Liver (tissue), 9 donors: Measurements from ENCODE around the gene ARIH2. TPM values are rescaled to one million over a fixed set of nuclear protein-coding genes. Genes with fewer than 3 reads are reported as not detected.

ENCODE experiments used
- DNase-seq: peaks from one replicate; pipeline ENCODE4 v3.0.0-alpha.2; 2017; ENCODE audit warnings: low spot score
- H3K27ac ChIP-seq, 2 donors: one replicate each; pipeline ENCODE4 v1.7.0; 2013; ENCODE audit warnings: inconsistent platforms in 2 of 2, low read length in 2 of 2, control low read depth in 1 of 2, low read depth in 1 of 2, mild to moderate bottlenecking in 1 of 2
- H3K27me3 ChIP-seq, 4 donors: one replicate each; pipeline versions ENCODE4 v1.6.1 to v1.7.0; 2013; ENCODE audit warnings: low read length in 3 of 4, inconsistent platforms in 1 of 4, mild to moderate bottlenecking in 1 of 4, moderate library complexity in 1 of 4; ENCODE audit not compliant: control insufficient read depth in 4 of 4, insufficient read depth in 4 of 4
- H3K36me3 ChIP-seq, 4 donors: one replicate each; pipeline versions ENCODE4 v1.6.1 to v1.7.0; 2013; ENCODE audit warnings: low read length in 3 of 4, mild to moderate bottlenecking in 3 of 4, low read depth in 1 of 4, moderate library complexity in 1 of 4; ENCODE audit not compliant: control insufficient read depth in 4 of 4, insufficient read depth in 3 of 4
- H3K4me1 ChIP-seq, 4 donors: one replicate each; pipeline versions ENCODE4 v1.6.1 to v1.7.0; 2013; ENCODE audit warnings: low read length in 3 of 4, mild to moderate bottlenecking in 3 of 4, moderate library complexity in 1 of 4; ENCODE audit not compliant: control insufficient read depth in 4 of 4, insufficient read depth in 4 of 4
- H3K4me3 ChIP-seq, 3 donors: one replicate each; pipeline versions ENCODE4 v1.6.1 to v1.7.0; 2013; ENCODE audit warnings: low read length in 3 of 3, control low read depth in 1 of 3, low read depth in 1 of 3, mild to moderate bottlenecking in 1 of 3
- H3K9ac ChIP-seq, 2 donors: one replicate each; pipeline ENCODE4 v1.7.0; 2013; ENCODE audit warnings: low read length in 2 of 2, mild to moderate bottlenecking in 2 of 2, moderate library complexity in 2 of 2, control low read depth in 1 of 2, low read depth in 1 of 2
- H3K9me3 ChIP-seq, 4 donors: one replicate each; pipeline versions ENCODE4 v1.6.1 to v1.7.0; 2013; ENCODE audit warnings: low read length in 3 of 4; ENCODE audit not compliant: control insufficient read depth in 4 of 4
- FOXA1 ChIP-seq: IDR thresholded peaks from 2 replicates; pipeline ENCODE4 v1.6.1; 2016; ENCODE audit warnings: antibody characterized with exemption
- FOXA2 ChIP-seq: IDR thresholded peaks from 2 replicates; pipeline ENCODE4 v1.6.1; 2016; ENCODE audit warnings: antibody characterized with exemption
- GABPA ChIP-seq, 2 donors: IDR thresholded peaks in 1 of 2; conservative IDR thresholded peaks in 1 of 2; 2 replicates each; pipeline ENCODE4 v1.6.1; 2016; ENCODE audit warnings: antibody characterized with exemption in 2 of 2, mild to moderate bottlenecking in 1 of 2, moderate library complexity in 1 of 2
- HNF4A ChIP-seq, 2 donors: conservative IDR thresholded peaks; 2 replicates each; pipeline ENCODE4 v1.6.1; 2016; ENCODE audit warnings: antibody characterized with exemption in 2 of 2, mild to moderate bottlenecking in 2 of 2
- HNF4G ChIP-seq: IDR thresholded peaks from 2 replicates; pipeline ENCODE4 v1.6.1; 2016; ENCODE audit warnings: antibody characterized with exemption
- NR2F2 ChIP-seq: IDR thresholded peaks from 2 replicates; pipeline ENCODE4 v1.6.1; 2016; ENCODE audit warnings: antibody characterized with exemption
- RAD21 ChIP-seq, 2 donors: IDR thresholded peaks; 2 replicates each; pipeline ENCODE4 v1.6.1; 2016; ENCODE audit warnings: antibody characterized with exemption in 2 of 2, mild to moderate bottlenecking in 2 of 2
- RXRA ChIP-seq, 2 donors: IDR thresholded peaks; 2 replicates each; pipeline ENCODE4 v1.6.1; 2017 to 2018; ENCODE audit warnings: antibody characterized with exemption in 2 of 2, mild to moderate bottlenecking in 1 of 2
- SP1 ChIP-seq: IDR thresholded peaks from 2 replicates; pipeline ENCODE4 v1.6.1; 2018; ENCODE audit warnings: antibody characterized with exemption, mild to moderate bottlenecking
- TAF1 ChIP-seq: conservative IDR thresholded peaks from 2 replicates; pipeline ENCODE4 v1.6.1; 2016; ENCODE audit warnings: antibody characterized with exemption, mild to moderate bottlenecking
- YY1 ChIP-seq: IDR thresholded peaks from 2 replicates; pipeline ENCODE4 v1.6.1; 2016; ENCODE audit warnings: antibody characterized with exemption, mild to moderate bottlenecking
- WGBS: extraction: QIAGEN DNeasy Blood & Tissue Kit; methylation state at CpG from one replicate; pipeline ENCODE4 v1.1.7; 2013; 5-methylcytosine and 5-hydroxymethylcytosine counted together
- polyA plus RNA-seq, 2 donors: library from polyadenylated mRNA; stranded (reverse) in 1 of 2; unstranded in 1 of 2; fragments of 200-250 nt in 1 of 2; fragments of >200 nt in 1 of 2; fragmentation: Nextera tagmentation in 1 of 2; extraction: Ambion mirVana in 1 of 2; gene quantifications; one replicate each; pipeline versions ENCODE4 v1.2.1 to v1.2.3, GENCODE V29; 2013 to 2015
- total RNA-seq, 2 donors: library from RNA; depleted of rRNA; stranded (reverse); fragments of >200 nt; gene quantifications; one replicate each; pipeline ENCODE4 v1.2.3, GENCODE V29; 2014
- TF ChIP-seq, protein P1 (sequence below): IDR thresholded peaks from 2 replicates; pipeline ENCODE4 v1.6.1; 2016; ENCODE audit warnings: antibody characterized with exemption
- TF ChIP-seq, protein P2 (sequence below): IDR thresholded peaks from 2 replicates; pipeline ENCODE4 v1.6.1; 2016; ENCODE audit warnings: antibody characterized with exemption
- TF ChIP-seq, protein P3 (sequence below): fragments of 150-350 bp; IDR thresholded peaks from 2 replicates; pipeline ENCODE4 v1.5.1; 2017; ENCODE audit warnings: improper control_type of control experiment, low read depth, low read length; ENCODE audit not compliant: missing input control
- TF ChIP-seq, protein P4 (sequence below): IDR thresholded peaks from 2 replicates; pipeline ENCODE4 v1.6.1; 2016; ENCODE audit warnings: antibody characterized with exemption, mild to moderate bottlenecking
- TF ChIP-seq, protein P5 (sequence below): IDR thresholded peaks from 2 replicates; pipeline ENCODE4 v1.6.1; 2016; ENCODE audit warnings: antibody characterized with exemption
- donor health status: healthy.
- donor health status: healthy.
- donor health status: healthy.
- donor health status: healthy.
- donor health status: healthy.

The ARIH2 gene
- total and polyA plus RNA-seq, 4 donors: 24.8 to 63.5 (median 31.0) TPM

DNA sequence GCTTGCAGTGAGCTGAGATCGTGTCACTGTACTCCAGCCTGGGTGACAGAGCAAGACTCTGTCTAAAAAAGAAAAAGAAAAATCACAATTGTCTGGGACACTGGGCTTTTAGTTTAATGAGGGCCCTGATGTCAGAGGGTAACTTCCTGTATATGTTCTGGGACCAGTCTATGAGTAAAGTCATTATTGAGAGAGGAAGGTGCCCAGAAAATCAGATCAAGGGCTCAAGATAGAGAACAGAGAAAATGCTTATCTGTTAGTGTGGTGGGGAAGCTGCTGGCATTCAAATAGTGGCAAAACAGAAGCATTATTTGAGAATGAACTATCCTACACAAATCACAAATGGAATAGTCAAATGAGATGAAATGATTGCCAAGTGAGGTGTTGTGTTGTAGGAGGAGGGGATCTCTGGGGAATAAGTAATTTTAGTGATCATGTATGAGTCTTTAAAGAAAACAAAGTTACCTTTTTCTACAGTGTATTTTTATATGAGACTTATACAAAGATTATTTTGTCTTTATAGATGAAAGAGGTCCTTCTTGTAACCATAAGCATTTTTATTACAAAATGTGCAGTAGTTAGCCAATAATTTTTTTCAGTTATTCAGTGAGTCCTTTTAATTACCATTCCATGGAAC is 13.4 kb downstream of the ARIH2 start:
- Histone ChIP-seq H3K9me3 (no peaks in the 10 kb centered on the region), H3K4me1 (peaks cover 1 to 25% (median 18%) of the 10 kb centered on the region in 4 donors), H3K27ac (no peak overlapping the region), H3K4me3 (no peak overlapping the region), H3K27me3 (no peaks in the 10 kb centered on the region), H3K9ac (no peak overlapping the region), H3K36me3 (peaks cover 0 to 8% (median 6%) of the 10 kb centered on the region in 4 donors)
- no peak for TF ChIP-seq NR2F2
- TF ChIP-seq TAF1: no peak
- TF ChIP-seq FOXA2: no peak
- TF ChIP-seq RAD21 (IDR thresholded peaks at IDR 0.05): no peak
- no peak for TF ChIP-seq FOXA1
- TF ChIP-seq GABPA (IDR thresholded peaks at IDR 0.05 in 1 of 2, conservative IDR thresholded peaks at IDR 0.05 in 1 of 2): no peak
- TF ChIP-seq, protein P1, sequence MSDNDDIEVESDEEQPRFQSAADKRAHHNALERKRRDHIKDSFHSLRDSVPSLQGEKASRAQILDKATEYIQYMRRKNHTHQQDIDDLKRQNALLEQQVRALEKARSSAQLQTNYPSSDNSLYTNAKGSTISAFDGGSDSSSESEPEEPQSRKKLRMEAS: no peak
- 38% methylated on average over 1 of the region's 1 CpG for WGBS
- no peak for DNase-seq

DNA sequence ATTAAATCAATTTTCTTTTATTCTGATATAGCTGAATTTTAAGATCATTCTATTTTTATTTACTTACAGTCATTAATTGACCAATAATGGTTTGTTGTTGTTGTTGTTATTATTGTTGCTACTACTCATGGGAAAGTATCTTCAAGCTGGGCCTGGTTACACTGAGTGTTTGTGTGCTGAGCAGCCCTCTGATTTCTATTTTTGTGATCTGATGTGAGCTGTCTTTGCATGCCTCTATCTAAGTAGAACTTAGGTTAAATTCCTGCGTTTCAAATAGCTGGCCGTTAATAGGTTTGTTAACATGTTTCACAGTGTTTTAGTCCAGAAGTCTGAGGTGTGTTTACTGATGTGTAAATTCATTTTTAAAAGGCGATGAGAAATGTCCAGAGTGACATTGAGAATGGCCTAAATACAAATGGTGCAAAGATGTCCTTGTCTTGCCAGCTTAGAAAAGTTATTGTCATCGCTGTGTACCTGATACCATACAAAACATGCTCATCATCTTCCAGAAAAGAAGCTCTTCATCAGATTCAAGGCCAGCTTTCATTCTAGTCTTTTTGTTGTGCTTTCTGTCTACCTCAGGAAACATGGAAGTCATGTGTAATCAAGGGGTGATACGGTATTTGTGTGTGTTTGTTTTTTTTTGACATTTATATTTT is 15.8 kb downstream of the ARIH2 start:
- Histone ChIP-seq H3K27ac (no peak overlapping the region), H3K9ac (no peak overlapping the region), H3K36me3 (peaks cover 0 to 8% (median 4%) of the 10 kb centered on the region in 4 donors), H3K27me3 (no peaks in the 10 kb centered on the region), H3K4me1 (peaks cover 0 to 10% (median 7%) of the 10 kb centered on the region in 4 donors), H3K4me3 (no peak overlapping the region), H3K9me3 (no peaks in the 10 kb centered on the region)
- 92% methylated on average over 5 of the region's 5 CpGs for WGBS
- DNase-seq: no peak
- TF ChIP-seq, protein P2, sequence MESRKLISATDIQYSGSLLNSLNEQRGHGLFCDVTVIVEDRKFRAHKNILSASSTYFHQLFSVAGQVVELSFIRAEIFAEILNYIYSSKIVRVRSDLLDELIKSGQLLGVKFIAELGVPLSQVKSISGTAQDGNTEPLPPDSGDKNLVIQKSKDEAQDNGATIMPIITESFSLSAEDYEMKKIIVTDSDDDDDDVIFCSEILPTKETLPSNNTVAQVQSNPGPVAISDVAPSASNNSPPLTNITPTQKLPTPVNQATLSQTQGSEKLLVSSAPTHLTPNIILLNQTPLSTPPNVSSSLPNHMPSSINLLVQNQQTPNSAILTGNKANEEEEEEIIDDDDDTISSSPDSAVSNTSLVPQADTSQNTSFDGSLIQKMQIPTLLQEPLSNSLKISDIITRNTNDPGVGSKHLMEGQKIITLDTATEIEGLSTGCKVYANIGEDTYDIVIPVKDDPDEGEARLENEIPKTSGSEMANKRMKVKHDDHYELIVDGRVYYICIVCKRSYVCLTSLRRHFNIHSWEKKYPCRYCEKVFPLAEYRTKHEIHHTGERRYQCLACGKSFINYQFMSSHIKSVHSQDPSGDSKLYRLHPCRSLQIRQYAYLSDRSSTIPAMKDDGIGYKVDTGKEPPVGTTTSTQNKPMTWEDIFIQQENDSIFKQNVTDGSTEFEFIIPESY: no peak
- TF ChIP-seq SP1 (no peak), GABPA (IDR thresholded peaks at IDR 0.05 in 1 of 2, conservative IDR thresholded peaks at IDR 0.05 in 1 of 2) (no peak), NR2F2 (no peak), FOXA1 (no peak), HNF4A (conservative IDR thresholded peaks at IDR 0.05) (no peak), RAD21 (IDR thresholded peaks at IDR 0.05) (no peak), TAF1 (no peak), HNF4G (no peak), RXRA (IDR thresholded peaks at IDR 0.05) (no peak), YY1 (no peak)
- TF ChIP-seq, protein P3, sequence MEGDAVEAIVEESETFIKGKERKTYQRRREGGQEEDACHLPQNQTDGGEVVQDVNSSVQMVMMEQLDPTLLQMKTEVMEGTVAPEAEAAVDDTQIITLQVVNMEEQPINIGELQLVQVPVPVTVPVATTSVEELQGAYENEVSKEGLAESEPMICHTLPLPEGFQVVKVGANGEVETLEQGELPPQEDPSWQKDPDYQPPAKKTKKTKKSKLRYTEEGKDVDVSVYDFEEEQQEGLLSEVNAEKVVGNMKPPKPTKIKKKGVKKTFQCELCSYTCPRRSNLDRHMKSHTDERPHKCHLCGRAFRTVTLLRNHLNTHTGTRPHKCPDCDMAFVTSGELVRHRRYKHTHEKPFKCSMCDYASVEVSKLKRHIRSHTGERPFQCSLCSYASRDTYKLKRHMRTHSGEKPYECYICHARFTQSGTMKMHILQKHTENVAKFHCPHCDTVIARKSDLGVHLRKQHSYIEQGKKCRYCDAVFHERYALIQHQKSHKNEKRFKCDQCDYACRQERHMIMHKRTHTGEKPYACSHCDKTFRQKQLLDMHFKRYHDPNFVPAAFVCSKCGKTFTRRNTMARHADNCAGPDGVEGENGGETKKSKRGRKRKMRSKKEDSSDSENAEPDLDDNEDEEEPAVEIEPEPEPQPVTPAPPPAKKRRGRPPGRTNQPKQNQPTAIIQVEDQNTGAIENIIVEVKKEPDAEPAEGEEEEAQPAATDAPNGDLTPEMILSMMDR: no peak
- TF ChIP-seq, protein P1: no peak
- TF ChIP-seq, protein P4, sequence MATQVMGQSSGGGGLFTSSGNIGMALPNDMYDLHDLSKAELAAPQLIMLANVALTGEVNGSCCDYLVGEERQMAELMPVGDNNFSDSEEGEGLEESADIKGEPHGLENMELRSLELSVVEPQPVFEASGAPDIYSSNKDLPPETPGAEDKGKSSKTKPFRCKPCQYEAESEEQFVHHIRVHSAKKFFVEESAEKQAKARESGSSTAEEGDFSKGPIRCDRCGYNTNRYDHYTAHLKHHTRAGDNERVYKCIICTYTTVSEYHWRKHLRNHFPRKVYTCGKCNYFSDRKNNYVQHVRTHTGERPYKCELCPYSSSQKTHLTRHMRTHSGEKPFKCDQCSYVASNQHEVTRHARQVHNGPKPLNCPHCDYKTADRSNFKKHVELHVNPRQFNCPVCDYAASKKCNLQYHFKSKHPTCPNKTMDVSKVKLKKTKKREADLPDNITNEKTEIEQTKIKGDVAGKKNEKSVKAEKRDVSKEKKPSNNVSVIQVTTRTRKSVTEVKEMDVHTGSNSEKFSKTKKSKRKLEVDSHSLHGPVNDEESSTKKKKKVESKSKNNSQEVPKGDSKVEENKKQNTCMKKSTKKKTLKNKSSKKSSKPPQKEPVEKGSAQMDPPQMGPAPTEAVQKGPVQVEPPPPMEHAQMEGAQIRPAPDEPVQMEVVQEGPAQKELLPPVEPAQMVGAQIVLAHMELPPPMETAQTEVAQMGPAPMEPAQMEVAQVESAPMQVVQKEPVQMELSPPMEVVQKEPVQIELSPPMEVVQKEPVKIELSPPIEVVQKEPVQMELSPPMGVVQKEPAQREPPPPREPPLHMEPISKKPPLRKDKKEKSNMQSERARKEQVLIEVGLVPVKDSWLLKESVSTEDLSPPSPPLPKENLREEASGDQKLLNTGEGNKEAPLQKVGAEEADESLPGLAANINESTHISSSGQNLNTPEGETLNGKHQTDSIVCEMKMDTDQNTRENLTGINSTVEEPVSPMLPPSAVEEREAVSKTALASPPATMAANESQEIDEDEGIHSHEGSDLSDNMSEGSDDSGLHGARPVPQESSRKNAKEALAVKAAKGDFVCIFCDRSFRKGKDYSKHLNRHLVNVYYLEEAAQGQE: no peak
- TF ChIP-seq, protein P5, sequence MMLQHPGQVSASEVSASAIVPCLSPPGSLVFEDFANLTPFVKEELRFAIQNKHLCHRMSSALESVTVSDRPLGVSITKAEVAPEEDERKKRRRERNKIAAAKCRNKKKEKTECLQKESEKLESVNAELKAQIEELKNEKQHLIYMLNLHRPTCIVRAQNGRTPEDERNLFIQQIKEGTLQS: no peak
